Esophagus muscularis mucosa (tissue), 3 donors: ENCODE measurements around the gene OBI1.

Source experiments
- CTCF ChIP-seq, 3 experiments: fragments of 200-600 bp in 2 of 3; fragments of 450-650 bp in 1 of 3; sonication (generic) in 2 of 3; IDR thresholded peaks; one replicate each; pipeline ENCODE4 v1.5.1; 2017 to 2019; ENCODE audit warnings: antibody characterized with exemption in 3 of 3, mild to moderate bottlenecking in 2 of 3, moderate library complexity in 1 of 3
- POLR2A ChIP-seq: fragments of 450-650 bp; IDR thresholded peaks from one replicate; pipeline ENCODE4 v1.6.1; 2017; ENCODE audit warnings: antibody characterized with exemption, moderate library complexity, mild to moderate bottlenecking, low read depth
- POLR2AphosphoS5 ChIP-seq, 2 donors: sonication (generic); formaldehyde crosslinking; IDR thresholded peaks; one replicate each; pipeline ENCODE4 v1.6.1; 2017; ENCODE audit warnings: antibody characterized with exemption in 2 of 2

- TF ChIP-seq POLR2A = no peak
- no peak for TF ChIP-seq CTCF (IDR thresholded peaks at IDR 0.05)
- no peak for TF ChIP-seq POLR2AphosphoS5 (IDR thresholded peaks at IDR 0.05)
Measured at GRCh38 chr13:78587395-78587794, 71.6 kb downstream of the OBI1 start.
